ENCODE measurements around the gene HINT2.

Gene HINT2

GRCh38 chr9:35844628-35845270 lies 29.9 kb upstream of the HINT2 start:
- H3K9ac ChIP-seq, result peak overlapping the region in 9 of 11 experiments; percentile 40 to 78 (median 64); a peak in 18 of 22 replicates
- peak overlapping the region in 9 of 11 experiments; percentile 69 to 92 (median 88); a peak in 18 of 22 replicates for H3K27ac ChIP-seq

DNA sequence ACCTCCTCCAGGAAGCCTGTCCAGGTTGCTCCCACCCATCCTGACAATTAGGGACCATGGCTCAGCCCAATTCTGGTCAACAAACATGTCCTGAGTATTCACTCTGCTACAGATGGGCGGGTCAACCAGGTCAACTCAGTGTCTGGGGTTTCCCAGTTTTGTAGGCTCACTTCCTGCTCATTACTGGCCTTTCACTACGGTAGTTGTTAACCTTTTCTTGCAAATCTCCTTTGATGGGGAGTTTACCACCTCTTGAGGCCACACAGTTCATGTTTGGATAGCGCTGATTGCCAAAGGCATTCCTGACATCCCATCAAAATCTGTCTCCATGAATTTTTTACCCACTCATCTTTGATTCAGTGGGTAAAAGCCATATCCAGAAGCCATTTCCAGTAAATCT lies 28.0 kb upstream of the HINT2 start:
- peaks cover 0 to 16% (median 0%) of the 10 kb centered on the region in 11 experiments; a peak in 2 of 22 replicates for H4K20me1 ChIP-seq
- H3K4me2 ChIP-seq, result peak overlapping the region; percentile 62 to 99 (median 93)
- peaks cover 72 to 98% (median 87%) of the 10 kb centered on the region in 10 experiments for H3K4me1 ChIP-seq
- peaks cover 0 to 12% (median 4%) of the 10 kb centered on the region in 11 experiments; a peak in 8 of 22 replicates for H3K36me3 ChIP-seq
- peak overlapping the region in 8 of 11 experiments; percentile 46 to 81 (median 73); a peak in 14 of 22 replicates for H3K9ac ChIP-seq
- TF ChIP-seq Cebpa-rat (IDR thresholded peaks at IDR 0.05), result no peak
- H3K9me3 ChIP-seq (replicated peaks in 1 of 11), result peaks cover 0 to 14% (median 0%) of the 10 kb centered on the region in 11 experiments; a peak in 8 of 22 replicates
- H3K4me3 ChIP-seq, result peak overlapping the region in 3 of 10 experiments; percentile 18 to 28 (median 18); a peak in 5 of 20 replicates
- H3K27me3 ChIP-seq, result peaks cover 0 to 88% (median 0%) of the 10 kb centered on the region in 11 experiments; a peak in 4 of 22 replicates
- peak overlapping the region in 9 of 11 experiments; percentile 53 to 92 (median 88); a peak in 18 of 22 replicates for H3K27ac ChIP-seq

More at GRCh38 chr9:35844628-35845270, 29.9 kb upstream of the HINT2 start:
- Histone ChIP-seq H3K27me3 (peaks cover 0 to 87% (median 0%) of the 10 kb centered on the region in 11 experiments; a peak in 4 of 22 replicates), H3K4me1 (peaks cover 85 to 99% (median 94%) of the 10 kb centered on the region in 10 experiments), H3K4me2 (peak overlapping the region; percentile 79 to 99 (median 93)), H4K20me1 (peaks cover 0 to 16% (median 0%) of the 10 kb centered on the region in 11 experiments; a peak in 2 of 22 replicates), H3K9me3 (replicated peaks in 1 of 11) (peaks cover 0 to 10% (median 0%) of the 10 kb centered on the region in 11 experiments; a peak in 7 of 22 replicates), H3K4me3 (peak overlapping the region in 5 of 10 experiments; percentile 12 to 51 (median 47); a peak in 6 of 20 replicates), H3K36me3 (peaks cover 0 to 12% (median 4%) of the 10 kb centered on the region in 11 experiments; a peak in 7 of 22 replicates)
- TF ChIP-seq Cebpa-rat (IDR thresholded peaks at IDR 0.05), result peak in 7 of 11 experiments; percentile 25 to 98 (median 89); a peak in 11 of 22 replicates

GRCh38 chr9:35842020-35842745 lies 27.3 kb upstream of the HINT2 start:
- Histone ChIP-seq H3K9ac (peak overlapping the region in 9 of 11 experiments; percentile 20 to 81 (median 70); a peak in 16 of 22 replicates), H4K20me1 (peaks cover 0 to 16% (median 0%) of the 10 kb centered on the region in 11 experiments; a peak in 2 of 22 replicates), H3K4me1 (peaks cover 66 to 98% (median 83%) of the 10 kb centered on the region in 10 experiments), H3K36me3 (peaks cover 0 to 9% (median 4%) of the 10 kb centered on the region in 11 experiments; a peak in 8 of 22 replicates), H3K4me3 (peak overlapping the region in 5 of 10 experiments; percentile 11 to 39 (median 18); a peak in 8 of 20 replicates), H3K9me3 (replicated peaks in 1 of 11) (peaks cover 0 to 14% (median 0%) of the 10 kb centered on the region in 11 experiments; a peak in 8 of 22 replicates), H3K27ac (peak overlapping the region in 9 of 11 experiments; percentile 53 to 92 (median 88); a peak in 18 of 22 replicates), H3K27me3 (peaks cover 0 to 88% (median 0%) of the 10 kb centered on the region in 11 experiments; a peak in 4 of 22 replicates), H3K4me2 (peak overlapping the region; percentile 62 to 99 (median 93))
- TF ChIP-seq Cebpa-rat (IDR thresholded peaks at IDR 0.05), result peak in 9 of 11 experiments; percentile 36 to 96 (median 91); a peak in 16 of 22 replicates

GRCh38 chr9:35841645-35841900 lies 26.7 kb upstream of the HINT2 start:
- Histone ChIP-seq H3K36me3 (peaks cover 0 to 4% (median 0%) of the 10 kb centered on the region in 11 experiments; a peak in 4 of 22 replicates), H3K27ac (peak overlapping the region in 8 of 11 experiments; percentile 76 to 92 (median 88); a peak in 16 of 22 replicates), H3K4me1 (peaks cover 59 to 98% (median 80%) of the 10 kb centered on the region in 10 experiments), H3K9me3 (replicated peaks in 1 of 11) (peaks cover 0 to 14% (median 0%) of the 10 kb centered on the region in 11 experiments; a peak in 8 of 22 replicates), H3K27me3 (peaks cover 0 to 88% (median 0%) of the 10 kb centered on the region in 11 experiments; a peak in 4 of 22 replicates), H3K4me2 (peak overlapping the region; percentile 62 to 99 (median 93)), H4K20me1 (peaks cover 0 to 16% (median 0%) of the 10 kb centered on the region in 11 experiments; a peak in 2 of 22 replicates), H3K4me3 (peak overlapping the region in 5 of 10 experiments; percentile 11 to 39 (median 18); a peak in 7 of 20 replicates), H3K9ac (peak overlapping the region in 8 of 11 experiments; percentile 39 to 81 (median 73); a peak in 15 of 22 replicates)
- TF ChIP-seq Cebpa-rat (IDR thresholded peaks at IDR 0.05), result no peak

GRCh38 chr9:35840881-35841644 lies 26.2 kb upstream of the HINT2 start:
- peaks cover 0 to 6% (median 0%) of the 10 kb centered on the region in 11 experiments; a peak in 1 of 22 replicates for H3K36me3 ChIP-seq
- peaks cover 54 to 98% (median 77%) of the 10 kb centered on the region in 10 experiments for H3K4me1 ChIP-seq
- H3K27ac ChIP-seq, result peak overlapping the region in 8 of 11 experiments; percentile 76 to 92 (median 88); a peak in 16 of 22 replicates
- peaks cover 0 to 88% (median 0%) of the 10 kb centered on the region in 11 experiments; a peak in 4 of 22 replicates for H3K27me3 ChIP-seq
- peak overlapping the region in 8 of 11 experiments; percentile 39 to 81 (median 73); a peak in 14 of 22 replicates for H3K9ac ChIP-seq
- H4K20me1 ChIP-seq, result peaks cover 0 to 15% (median 0%) of the 10 kb centered on the region in 11 experiments; a peak in 2 of 22 replicates
- no peak for TF ChIP-seq Cebpa-rat (IDR thresholded peaks at IDR 0.05)
- peaks cover 0 to 14% (median 0%) of the 10 kb centered on the region in 11 experiments; a peak in 8 of 22 replicates for H3K9me3 ChIP-seq (replicated peaks in 1 of 11)
- H3K4me3 ChIP-seq, result peak overlapping the region in 5 of 10 experiments; percentile 11 to 39 (median 18); a peak in 6 of 20 replicates
- peak overlapping the region; percentile 62 to 99 (median 93) for H3K4me2 ChIP-seq

DNA sequence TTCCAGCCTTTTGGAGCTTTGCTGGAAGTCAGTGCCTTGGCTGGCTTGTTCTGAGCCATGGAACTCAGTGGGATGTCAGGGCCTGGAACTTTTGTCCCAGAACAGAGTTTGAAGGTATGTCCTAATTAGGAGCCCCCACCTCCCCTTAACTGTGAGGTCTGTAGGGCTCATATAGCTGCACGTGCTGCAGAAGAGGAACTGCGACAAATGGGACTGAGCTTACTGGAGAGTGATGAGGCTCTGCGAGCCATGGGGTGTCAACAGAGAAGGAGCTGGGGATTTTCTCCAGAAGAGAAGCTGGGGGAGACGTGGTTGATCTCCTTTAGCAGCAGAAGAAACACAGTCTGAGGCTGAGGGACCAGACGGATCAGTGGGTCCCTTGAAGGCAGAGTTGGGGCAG lies 25.1 kb upstream of the HINT2 start:
- peaks cover 0 to 14% (median 0%) of the 10 kb centered on the region in 11 experiments; a peak in 8 of 22 replicates for H3K9me3 ChIP-seq (replicated peaks in 1 of 11)
- H3K36me3 ChIP-seq, result peaks cover 0 to 13% (median 0%) of the 10 kb centered on the region in 11 experiments; a peak in 3 of 22 replicates
- H4K20me1 ChIP-seq, result peaks cover 0 to 4% (median 0%) of the 10 kb centered on the region in 11 experiments; a peak in 2 of 22 replicates
- H3K27ac ChIP-seq, result peak overlapping the region in 6 of 11 experiments; percentile 86 to 92 (median 88); a peak in 11 of 22 replicates
- peak overlapping the region in 2 of 11 experiments; percentile 70 to 81; a peak in 1 of 22 replicates for H3K9ac ChIP-seq
- H3K4me3 ChIP-seq, result no peak overlapping the region
- peaks cover 46 to 98% (median 73%) of the 10 kb centered on the region in 10 experiments for H3K4me1 ChIP-seq
- peaks cover 0 to 86% (median 0%) of the 10 kb centered on the region in 11 experiments; a peak in 4 of 22 replicates for H3K27me3 ChIP-seq
- TF ChIP-seq Cebpa-rat (IDR thresholded peaks at IDR 0.05), result no peak
- H3K4me2 ChIP-seq, result peak overlapping the region in 8 of 11 experiments; percentile 82 to 99 (median 96); a peak in 17 of 22 replicates

DNA sequence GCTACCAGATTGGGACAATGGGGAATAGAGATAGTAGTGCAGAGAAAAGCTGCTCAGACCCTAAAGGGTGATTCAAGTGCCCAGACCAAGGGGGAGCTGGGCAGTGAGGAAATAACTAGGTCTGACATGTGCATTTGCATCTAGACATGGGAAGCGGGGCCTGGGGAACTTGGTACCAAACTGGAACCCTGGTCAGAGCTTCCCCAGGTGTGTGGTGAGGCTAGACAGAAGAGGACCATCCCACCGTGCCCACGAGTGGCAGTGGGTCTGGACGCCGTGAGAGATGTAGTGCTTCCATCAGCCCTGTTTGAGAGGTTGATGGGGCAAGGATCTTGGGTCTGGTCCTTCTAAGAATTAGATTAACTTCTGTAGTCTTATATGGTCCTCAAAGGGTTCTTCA lies 21.8 kb upstream of the HINT2 start:
- Histone ChIP-seq H3K4me2 (peak overlapping the region in 6 of 11 experiments; percentile 25 to 99 (median 92); a peak in 10 of 22 replicates), H3K4me3 (no peak overlapping the region)

More for the DNA sequence above, 21.8 kb upstream of the HINT2 start:
- Histone ChIP-seq H3K27me3 (peaks cover 0 to 76% (median 0%) of the 10 kb centered on the region in 11 experiments; a peak in 4 of 22 replicates), H3K4me1 (peaks cover 37 to 98% (median 69%) of the 10 kb centered on the region in 10 experiments), H3K36me3 (peaks cover 0 to 13% (median 0%) of the 10 kb centered on the region in 11 experiments; a peak in 3 of 22 replicates), H3K27ac (peak overlapping the region in 5 of 11 experiments; percentile 2 to 77 (median 41); a peak in 8 of 22 replicates), H3K9ac (no peak overlapping the region), H3K9me3 (replicated peaks in 1 of 11) (peaks cover 0 to 14% (median 0%) of the 10 kb centered on the region in 11 experiments; a peak in 8 of 22 replicates), H4K20me1 (peaks cover 0 to 4% (median 0%) of the 10 kb centered on the region in 11 experiments; a peak in 2 of 22 replicates)
- no peak for TF ChIP-seq Cebpa-rat (IDR thresholded peaks at IDR 0.05)

All from BLaER1 treated with 17β-estradiol and CSF1 and Interleukin-3, amounts not matched to agents 10 nM and 100 nM (cell line).